GM19467 (cell line): Measurements from ENCODE around the gene KNSTRN.

Experiments used
- ATAC-seq: cut with Tn5 transposase; IDR thresholded peaks from one replicate; pipeline ENCODE4 v1.9.1; 2021; ENCODE audit warnings: mild to moderate bottlenecking, moderate library complexity; ENCODE audit not compliant: unreplicated experiment

Gene KNSTRN

DNA sequence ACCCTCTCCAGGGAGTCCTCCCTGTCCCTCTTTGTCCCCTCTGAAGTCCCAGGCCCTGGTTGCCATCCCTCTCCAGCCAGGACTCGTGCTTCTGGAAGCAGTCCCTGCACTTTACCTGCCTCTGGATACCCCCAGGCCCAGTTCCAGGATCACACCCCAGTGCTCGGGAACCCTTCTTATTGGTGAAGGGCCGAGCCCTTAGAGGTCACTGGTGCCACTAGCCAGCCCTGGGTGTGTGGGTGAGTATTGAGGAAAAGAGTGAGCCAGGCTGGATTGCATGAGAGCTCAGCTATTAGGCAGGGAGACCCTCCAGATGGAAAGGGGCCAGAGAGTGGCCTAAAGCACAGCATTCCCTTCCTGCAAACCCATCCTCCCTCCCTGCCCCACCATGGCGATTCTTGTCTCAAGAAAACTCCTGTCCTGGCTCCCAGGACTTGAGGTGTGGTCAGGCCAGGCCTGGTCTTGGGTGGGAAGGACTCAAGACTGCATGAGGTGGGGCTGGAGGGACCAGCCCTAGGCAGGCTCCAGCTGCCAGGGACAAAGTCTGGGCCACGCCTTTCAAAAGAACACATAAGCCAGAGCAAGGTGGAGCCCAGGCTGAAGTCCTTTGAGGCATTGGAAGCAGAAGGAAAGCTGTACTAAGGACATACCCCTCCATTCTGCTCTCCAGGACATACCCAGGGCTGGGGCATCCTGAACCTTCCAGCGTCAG is 36.5 kb upstream of the KNSTRN start:
- ATAC-seq = no peak

DNA sequence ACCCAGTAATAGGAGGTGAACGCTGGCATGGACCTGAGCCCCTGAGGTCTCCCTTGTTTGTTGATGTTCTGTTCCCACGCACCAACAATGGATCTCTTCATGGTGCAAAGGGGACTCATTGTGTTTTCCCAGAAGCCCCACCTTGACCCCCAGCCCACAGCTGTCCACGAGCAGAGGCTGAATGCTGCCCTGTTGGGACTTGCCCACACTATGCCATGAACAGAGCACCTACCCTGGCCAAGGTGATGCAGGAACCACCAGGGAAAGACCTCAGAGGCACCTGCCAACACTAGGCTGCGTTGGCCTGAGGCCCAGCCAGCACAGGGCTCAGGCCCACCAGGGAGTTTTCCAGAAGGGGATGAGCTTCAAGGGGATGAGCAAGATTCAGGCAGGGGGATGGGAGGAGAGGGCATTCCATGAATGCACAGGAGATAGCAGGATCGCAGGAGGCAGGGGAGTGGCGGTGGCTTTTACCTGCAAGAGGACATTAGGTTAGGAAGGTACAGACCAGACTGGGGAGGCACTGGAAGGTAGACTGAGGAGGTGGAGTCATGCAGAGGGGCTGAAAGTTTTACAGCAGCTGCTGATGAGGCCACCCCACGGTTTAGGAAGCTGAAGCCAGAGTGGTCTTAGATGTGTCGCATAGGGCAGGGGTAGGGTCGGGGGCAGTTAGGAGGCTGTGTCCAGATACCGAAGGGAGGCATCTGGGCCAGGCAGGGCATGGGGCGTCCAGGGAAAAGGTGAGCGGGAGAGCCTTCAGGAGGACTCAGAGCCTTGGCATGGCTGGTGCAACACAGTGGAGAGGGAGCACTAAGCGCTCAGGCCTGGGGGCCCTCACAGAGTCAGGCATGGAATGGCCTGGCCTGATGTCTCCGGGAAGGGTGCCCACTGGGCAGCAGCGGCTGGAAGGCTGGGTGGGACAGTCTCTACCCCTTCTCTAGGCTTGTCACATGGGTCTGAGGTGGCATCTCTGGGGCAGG is 35.7 kb upstream of the KNSTRN start:
- no peak for ATAC-seq

GRCh38 chr15:40347559-40348473 is 34.7 kb upstream of the KNSTRN start:
- ATAC-seq = no peak

- no peak for ATAC-seq
These were observed 34.0 kb upstream of the KNSTRN start for GRCh38 chr15:40348474-40348870.

- no peak for ATAC-seq
These were observed 33.4 kb upstream of the KNSTRN start for GRCh38 chr15:40349163-40349562.

DNA sequence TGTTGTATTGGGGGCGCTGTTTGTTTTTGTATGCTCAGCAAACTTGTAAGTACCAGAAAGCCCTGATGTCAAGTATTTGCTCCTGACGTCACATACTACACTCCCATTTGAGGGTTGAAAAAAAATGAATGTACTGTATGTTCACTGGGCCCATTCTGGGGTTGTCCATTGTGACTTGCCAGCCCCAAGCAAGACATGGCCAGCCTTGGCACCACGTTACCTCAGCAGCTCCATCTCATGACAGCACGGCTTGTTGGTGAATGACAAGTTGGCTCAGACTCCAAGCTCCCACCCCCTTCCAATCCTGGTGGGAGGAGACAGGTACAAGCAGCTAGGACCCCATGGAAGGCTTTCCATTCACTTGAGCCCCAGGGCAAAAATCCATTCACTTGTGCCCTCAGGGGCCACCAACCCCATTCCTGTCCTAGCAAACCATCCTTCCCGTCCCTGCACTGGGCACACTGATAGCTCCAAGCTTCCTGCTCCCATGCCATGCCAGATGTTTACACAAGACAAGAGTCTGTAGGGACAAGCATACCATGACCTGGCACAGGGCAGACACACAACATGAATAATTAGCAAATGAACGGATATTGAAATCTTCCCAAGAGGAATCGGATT is 30.1 kb upstream of the KNSTRN start:
- ATAC-seq = no peak

- no peak for ATAC-seq
These were observed 28.8 kb upstream of the KNSTRN start for GRCh38 chr15:40353697-40354096.

GRCh38 chr15:40354408-40355171 is 27.9 kb upstream of the KNSTRN start:
- no peak for ATAC-seq

GRCh38 chr15:40355976-40356585 is 26.4 kb upstream of the KNSTRN start:
- no peak for ATAC-seq

DNA sequence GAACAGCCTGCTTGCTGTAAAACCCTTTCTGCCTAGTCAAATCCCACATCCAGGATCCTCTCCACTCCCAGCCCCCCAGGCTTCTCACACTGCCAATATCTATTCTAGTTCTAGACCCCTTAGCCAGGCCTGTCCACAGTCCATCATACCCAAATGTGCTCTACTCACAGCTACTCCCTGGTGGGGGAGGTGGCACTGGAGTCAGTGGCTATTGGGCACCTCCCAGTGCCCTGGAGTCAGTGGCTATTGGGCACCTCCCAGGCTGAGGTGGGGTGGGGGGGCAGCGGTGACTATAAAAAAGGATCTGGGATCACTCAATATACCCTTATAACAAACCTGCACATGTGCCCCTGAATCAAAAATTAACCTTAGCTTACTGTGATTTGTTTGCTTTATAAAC is 25.3 kb upstream of the KNSTRN start:
- ATAC-seq = no peak

DNA sequence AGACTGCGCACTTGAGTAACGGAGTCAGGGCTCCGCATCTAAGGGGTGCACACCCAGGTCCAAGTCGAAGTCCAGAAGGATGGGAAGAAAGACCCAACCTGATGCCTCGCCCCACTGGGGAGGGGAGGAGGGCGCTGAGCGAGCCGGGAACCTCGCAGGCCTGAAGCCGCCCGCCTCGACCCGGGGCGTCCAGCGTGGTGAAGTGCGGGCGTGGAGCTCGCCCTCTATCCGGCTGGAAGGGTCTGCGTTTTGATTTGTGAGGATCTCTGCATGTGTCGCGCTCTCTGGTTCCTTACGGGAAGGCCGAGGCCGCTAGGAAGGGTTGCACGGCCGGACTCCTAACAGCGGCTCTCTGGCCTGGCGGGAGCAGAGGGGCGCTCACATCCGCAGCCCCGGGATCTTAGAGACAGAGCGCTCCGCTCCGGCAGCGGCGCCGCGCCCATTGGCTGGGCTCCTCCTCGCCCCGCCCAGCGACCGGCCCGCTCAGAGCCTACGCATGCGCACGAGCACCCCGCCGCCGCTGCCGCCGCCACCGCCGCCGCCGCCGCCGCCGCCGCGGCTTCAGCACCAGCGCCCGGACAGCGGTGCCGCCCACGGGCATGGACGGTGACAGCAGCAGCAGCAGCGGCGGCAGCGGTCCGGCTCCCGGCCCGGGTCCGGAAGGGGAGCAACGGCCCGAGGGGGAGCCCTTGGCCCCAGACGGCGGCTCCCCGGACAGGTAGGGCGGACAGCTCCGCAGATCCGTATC is 24.6 kb upstream of the KNSTRN start, which contains the start of gene DISP2:
Gene DISP2 (plus strand): TSS at position 497 of the 748 bp plus-strand sequence. CDS start 103 bp downstream, at position 600.
- peak; percentile 78 for ATAC-seq

DNA sequence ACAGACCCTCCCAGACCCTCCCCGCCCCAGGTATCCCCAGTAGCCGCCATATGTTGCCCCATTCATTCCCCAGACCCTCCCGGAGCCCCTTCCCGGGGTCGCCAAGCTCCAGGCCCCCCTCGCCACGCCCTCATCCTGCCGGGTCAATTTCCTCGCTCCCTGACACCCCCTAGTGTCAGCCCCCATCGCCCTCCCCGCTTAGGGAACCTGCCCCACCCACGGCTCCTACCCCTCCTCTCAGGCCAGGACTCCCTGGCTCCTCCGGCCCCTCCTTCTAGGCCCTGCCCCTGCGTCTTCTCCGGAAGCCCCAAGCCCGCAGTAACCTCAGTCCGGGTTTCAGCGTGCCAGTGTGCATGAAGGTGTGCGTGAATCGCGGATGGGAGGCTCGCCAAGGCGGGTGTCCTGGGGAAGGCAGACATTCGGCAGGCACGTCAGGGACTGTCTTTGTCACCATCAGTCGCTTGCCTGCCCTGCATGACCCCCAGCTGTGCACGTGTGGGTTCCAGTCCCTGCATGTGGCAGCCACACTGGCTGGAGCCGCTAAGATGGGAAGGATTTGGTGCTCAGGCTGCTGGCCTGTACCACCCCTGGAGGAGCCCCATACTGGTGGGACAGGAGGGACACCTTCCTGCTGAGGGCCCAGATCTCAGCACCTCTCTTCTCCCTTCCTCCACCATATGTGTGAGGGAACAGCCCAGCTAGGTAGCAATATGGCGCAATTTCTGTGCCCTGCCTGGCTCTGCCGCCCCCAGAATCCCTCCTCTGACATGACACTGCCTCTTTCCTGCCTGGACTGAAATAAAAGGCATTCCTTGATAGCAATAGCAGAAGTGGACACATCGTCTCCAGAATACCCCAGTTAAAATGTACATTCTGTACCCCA is 23.8 kb upstream of the KNSTRN start:
- peak; percentile 11 for ATAC-seq

GRCh38 chr15:40360015-40360414 is 22.5 kb upstream of the KNSTRN start:
- ATAC-seq = no peak

- no peak for ATAC-seq
These were observed 20.9 kb upstream of the KNSTRN start for GRCh38 chr15:40361640-40362039.

- no peak for ATAC-seq
These were observed 18.9 kb upstream of the KNSTRN start for GRCh38 chr15:40363611-40364010.

DNA sequence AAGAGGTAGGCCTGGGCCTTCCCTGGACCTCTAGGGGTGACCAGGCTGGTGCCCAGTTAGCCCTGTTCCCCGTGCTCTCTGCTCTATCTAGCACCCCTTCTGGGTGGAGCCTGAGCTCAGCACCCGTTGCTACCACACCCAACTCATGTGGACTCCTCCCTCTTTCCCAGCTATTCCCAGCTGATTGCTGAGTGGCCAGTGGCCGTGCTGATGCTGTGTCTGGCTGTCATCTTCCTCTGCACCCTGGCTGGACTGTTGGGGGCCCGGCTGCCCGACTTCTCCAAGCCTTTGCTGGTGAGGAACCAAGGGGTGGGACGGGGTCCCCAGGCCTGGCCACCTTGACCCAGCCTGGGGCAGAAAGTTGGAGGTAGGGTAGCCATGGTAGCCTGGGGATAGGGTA is 18.3 kb upstream of the KNSTRN start:
- no peak for ATAC-seq

DNA sequence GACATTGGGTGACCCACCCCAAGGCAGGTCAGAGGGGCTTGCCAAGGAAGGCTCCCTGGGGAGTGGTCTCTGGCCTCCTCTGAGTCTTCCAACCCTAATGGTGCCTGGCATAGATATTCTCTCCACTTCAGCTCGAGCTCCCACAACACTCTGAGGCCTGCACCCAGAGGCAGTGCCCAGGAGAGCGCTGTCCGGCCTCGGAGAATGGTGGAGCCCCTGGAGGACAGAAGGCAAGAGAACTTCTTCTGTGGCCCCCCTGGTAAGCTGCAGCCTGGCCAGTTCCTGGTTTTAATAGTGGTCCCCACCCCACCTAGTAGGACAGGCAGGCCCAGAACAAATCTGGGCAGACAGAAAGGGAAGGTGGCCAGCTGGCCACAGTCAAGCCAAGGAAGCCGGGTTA is 17.5 kb upstream of the KNSTRN start:
- no peak for ATAC-seq
